K562 (cell line): Measurements from ENCODE around the gene CUX1. TPM values are rescaled to one million over a fixed set of nuclear protein-coding genes. Genes with fewer than 3 reads are reported as not detected.

Experiments used
- ATAC-seq: fragments of 200-7000 bp; cut with Tn5 transposase; 3 replicates; pipeline ENCODE4 v1.9.1; 2020; ENCODE audit warnings: moderate library complexity
- BruUV-seq: library from RNA; stranded (reverse); fragments of 400-500 nt; replicated peaks from 2 replicates; lab custom pipeline; 2021; lab: Mats Ljungman, UMichigan
- CTCF ChIA-PET: fragments of 300-600 bp; formaldehyde crosslinking; extraction: SDS; loops from one replicate; lab custom pipeline; 2021; ENCODE audit warnings: low intra/inter-chr PET ratio; lab: Yijun Ruan, JAX
- POLR2A ChIA-PET: fragments of 300-600, 350-650 bp; sonication (Branson Sonifier 250); formaldehyde crosslinking; extraction: SDS; loops from one replicate; lab custom pipeline; 2021; ENCODE audit warnings: antibody characterized with exemption, inconsistent platforms; lab: Yijun Ruan, JAX
- DNase-seq, 4 experiments: peaks; one replicate each; pipeline versions ENCODE4 v3.0.0 to v3.0.0-alpha.2; 2011 to 2018; ENCODE audit warnings: low spot score in 3 of 4, mixed read lengths in 3 of 4; ENCODE audit errors: extremely low read depth in 1 of 4
- FAIRE-seq: peaks from 2 replicates; lab custom pipeline; 2011; peaks lifted over from hg19 to GRCh38; lab: Jason Lieb, UNC
- H2AFZ ChIP-seq: 2 replicates; pipeline ENCODE4 v1.6.0; 2011; ENCODE audit warnings: low read depth, low read length, control low read depth, inconsistent platforms
- H3K27ac ChIP-seq: fragments of 200-600 bp; 3 replicates; pipeline ENCODE4 v1.8.0; 2011; ENCODE audit warnings: low read depth, mild to moderate bottlenecking, control low read depth, inconsistent platforms, low read length, moderate library complexity, mixed read lengths; ENCODE audit errors: extremely low read depth
- H3K27me3 ChIP-seq, 2 experiments: fragments of 300-600 bp in 1 of 2; 2 replicates in 1 of 2; 3 replicates in 1 of 2; pipeline versions ENCODE4 v1.6.0 to v1.8.0; 2011; ENCODE audit warnings: inconsistent platforms in 2 of 2, low read length in 2 of 2, mild to moderate bottlenecking in 1 of 2, mixed read lengths in 1 of 2, moderate library complexity in 1 of 2; ENCODE audit not compliant: control insufficient read depth in 2 of 2, insufficient read depth in 2 of 2
- H3K36me3 ChIP-seq: fragments of 300-600 bp; 3 replicates; pipeline ENCODE4 v1.8.0; 2011; ENCODE audit warnings: mild to moderate bottlenecking, low read length, inconsistent platforms; ENCODE audit not compliant: control insufficient read depth, insufficient read depth
- H3K4me1 ChIP-seq, 2 experiments: fragments of 200-600 bp in 1 of 2; replicated peaks in 1 of 2; 2 replicates in 1 of 2; 3 replicates in 1 of 2; pipeline versions ENCODE4 v1.5.1 to v1.8.0; 2011; ENCODE audit warnings: inconsistent platforms in 2 of 2, low read length in 2 of 2, mild to moderate bottlenecking in 1 of 2, mixed read lengths in 1 of 2, moderate library complexity in 1 of 2; ENCODE audit not compliant: control insufficient read depth in 2 of 2, insufficient read depth in 2 of 2
- H3K4me2 ChIP-seq: 2 replicates; pipeline ENCODE4 v1.6.1; 2011; ENCODE audit warnings: low read length, control low read depth, inconsistent platforms, mixed read lengths; ENCODE audit not compliant: insufficient read depth
- H3K4me3 ChIP-seq: fragments of 200-600 bp; sonication (generic), shearing (Covaris generic); 2 replicates; pipeline ENCODE4 v1.5.1; 2016; ENCODE audit warnings: control low read depth, inconsistent platforms
- H3K79me2 ChIP-seq: fragments of 200-600 bp; 3 replicates; pipeline ENCODE4 v1.8.0; 2011; ENCODE audit warnings: low read length, inconsistent platforms; ENCODE audit not compliant: control insufficient read depth, insufficient read depth
- H3K9ac ChIP-seq, 2 experiments: 2 replicates each; pipeline versions ENCODE4 v1.6.0 to v1.6.1; 2011; ENCODE audit warnings: low read depth in 2 of 2, low read length in 2 of 2, control low read depth in 1 of 2, inconsistent platforms in 1 of 2, mild to moderate bottlenecking in 1 of 2, mixed read lengths in 1 of 2; ENCODE audit not compliant: insufficient read depth in 1 of 2
- H3K9me1 ChIP-seq: one replicate; pipeline ENCODE4 v1.6.0; 2011; ENCODE audit warnings: inconsistent platforms, mild to moderate bottlenecking, low read length, moderate library complexity; ENCODE audit not compliant: control insufficient read depth, insufficient read depth
- H3K9me3 ChIP-seq: replicated peaks from 2 replicates; pipeline ENCODE4 v1.5.1; 2011; ENCODE audit warnings: low read depth, low read length, inconsistent platforms; ENCODE audit not compliant: control insufficient read depth, insufficient read depth
- H4K20me1 ChIP-seq: replicated peaks from 2 replicates; pipeline ENCODE4 v1.6.1; 2011; ENCODE audit warnings: low read length, inconsistent platforms, mixed read lengths; ENCODE audit not compliant: control insufficient read depth, insufficient read depth
- ATF1 ChIP-seq, 2 experiments: fragments of 450-650 bp in 1 of 2; IDR thresholded peaks; 2 replicates each; pipeline ENCODE4 v1.6.1; 2016; ENCODE audit warnings: missing compliant biosample characterization in 1 of 2, missing genetic modification characterization in 1 of 2
- ATF2 ChIP-seq: sonication (generic); formaldehyde crosslinking; IDR thresholded peaks from 2 replicates; pipeline ENCODE4 v1.8.1; 2022; ENCODE audit warnings: missing genetic modification reagents
- BRCA1 ChIP-seq, 2 experiments: fragments of 450-650 bp in 1 of 2; sonication (generic) in 1 of 2; formaldehyde crosslinking in 1 of 2; IDR thresholded peaks; 2 replicates each; pipeline versions ENCODE4 v1.5.0 to v1.6.1; 2017 to 2020; ENCODE audit warnings: mild to moderate bottlenecking in 1 of 2, missing genetic modification reagents in 1 of 2
- E2F4 ChIP-seq: sonication (generic); formaldehyde crosslinking; IDR thresholded peaks from 2 replicates; pipeline ENCODE4 v1.8.0; 2022; ENCODE audit warnings: mild to moderate bottlenecking, low read depth, missing genetic modification reagents
- IFI16 ChIP-seq: fragments of 250-450 bp; sonication (Bioruptor Pico); IDR thresholded peaks from 2 replicates; pipeline ENCODE4 v2.1.2; 2022; ENCODE audit warnings: mild to moderate bottlenecking, inconsistent platforms
- MAFF ChIP-seq: IDR thresholded peaks from 2 replicates; pipeline ENCODE4 v1.6.1; 2012; ENCODE audit warnings: low read length, improper control_type of control experiment
- NCOR1 ChIP-seq: fragments of 450-650 bp; IDR thresholded peaks from 2 replicates; pipeline ENCODE4 v1.6.1; 2016; ENCODE audit warnings: mild to moderate bottlenecking, moderate library complexity
- PREB ChIP-seq: sonication (generic); formaldehyde crosslinking; IDR thresholded peaks from 2 replicates; pipeline ENCODE4 v1.8.1; 2023; ENCODE audit warnings: mild to moderate bottlenecking, missing genetic modification reagents
- PTTG1 ChIP-seq: fragments of 450-650 bp; IDR thresholded peaks from 2 replicates; pipeline ENCODE4 v1.6.1; 2016; ENCODE audit warnings: low read depth, mild to moderate bottlenecking, missing genetic modification characterization, missing compliant biosample characterization
- SMARCA5 ChIP-seq: fragments of 450-650 bp; IDR thresholded peaks from 2 replicates; pipeline ENCODE4 v1.6.1; 2016
- SRSF1 ChIP-seq: fragments of 200-400 bp; formaldehyde crosslinking; IDR thresholded peaks from 2 replicates; pipeline ENCODE4 v1.6.1; 2017; ENCODE audit warnings: mild to moderate bottlenecking, low read depth, low read length, moderate library complexity
- TBP ChIP-seq: optimal IDR thresholded peaks from 2 replicates; pipeline ENCODE3; 2011; ENCODE audit warnings: low read depth, low read length, improper control_type of control experiment
- ZFP91 ChIP-seq: sonication (generic); formaldehyde crosslinking; IDR thresholded peaks from 2 replicates; pipeline ENCODE4 v1.8.0; 2022; ENCODE audit warnings: mild to moderate bottlenecking, missing genetic modification reagents
- ZNF121 ChIP-seq: sonication (generic); formaldehyde crosslinking; conservative IDR thresholded peaks from 2 replicates; pipeline ENCODE4 v1.8.0; 2022; ENCODE audit warnings: missing genetic modification reagents
- ZNF384 ChIP-seq: IDR thresholded peaks from 2 replicates; pipeline ENCODE4 v1.6.1; 2012; ENCODE audit warnings: low read depth, low read length, improper control_type of control experiment
- ZNF644 ChIP-seq: fragments of 200-800 bp; sonication (Bioruptor generic); IDR thresholded peaks from 2 replicates; pipeline ENCODE4 v1.6.1; 2016; ENCODE audit warnings: low read depth, missing genetic modification characterization, missing compliant biosample characterization
- WGBS: fragments of 100-300 bp; shearing (Covaris generic); methylation state at CpG from one replicate; pipeline ENCODE4 v1.1.6; 2016; ENCODE audit warnings: low coverage, mixed read lengths; ENCODE audit not compliant: insufficient coverage; ENCODE audit errors: missing lambda C conversion rate; 5-methylcytosine and 5-hydroxymethylcytosine counted together
- in situ Hi-C: fragments of 300-500 bp; cut with MboI; formaldehyde crosslinking; loops from 4 replicates; pipeline ENCODE4 v1.15.0; 2018; ENCODE audit warnings: inconsistent platforms, mixed read lengths
- intact Hi-C: fragments of 100-400 bp; cut with micrococcal nuclease; formaldehyde crosslinking; loops from 2 replicates; pipeline ENCODE4 v1.14.2; 2022
- polyA plus RNA-seq, 8 experiments: library from polyadenylated mRNA; depleted of rRNA in 4 of 8; stranded (reverse) in 5 of 8; unstranded in 3 of 8; fragments of >200 nt; fragmentation: Nextera tagmentation in 2 of 8; fragmentation: Illumina TruSeq in 1 of 8; extraction: Ambion mirVana in 2 of 8; extraction: Trizol in 1 of 8; gene quantifications; 2 replicates each; pipeline versions ENCODE4 v1.2.1 to v1.2.3, GENCODE V29; 2011 to 2014; ENCODE audit warnings: inconsistent platforms in 1 of 8, missing spikeins in 1 of 8
- total RNA-seq, 7 experiments: library from RNA; depleted of rRNA in 6 of 7; stranded (reverse); fragments of >200 nt in 6 of 7; fragmentation: Illumina TruSeq in 2 of 7; extraction: Trizol in 2 of 7; gene quantifications; 2 replicates each; pipeline versions ENCODE4 v1.2.1 to v1.2.3, GENCODE V29; 2011 to 2021; ENCODE audit warnings: low replicate concordance in 1 of 7

The CUX1 gene
- total and polyA plus RNA-seq, 9 of the 15 experiments (the other 6 are each of a cell fraction or from before 2014, with no cell fraction given), result 3.6 to 55.3 (median 25.2) TPM

- TF ChIP-seq BRCA1 (IDR thresholded peaks at IDR 0.05) (no peak), BRCA1 (CRISPR knock-in tag; IDR thresholded peaks at IDR 0.05) (no peak), PREB (no peak), NCOR1 (no peak), SRSF1 (no peak), ZNF121 (CRISPR knock-in tag) (no peak), SMARCA5 (no peak), ATF2 (CRISPR knock-in tag) (no peak)
- TF ChIP-seq, all 486 proteins: peak for 0
These were observed 202.0 kb downstream of the CUX1 start (continued) for GRCh38 chr7:102019461-102019860.

- Histone ChIP-seq H2AFZ (no peak overlapping the region), H3K4me3 (no peak overlapping the region), H3K36me3 (peaks cover 6% of the 10 kb centered on the region; the same call in 2 of the 3 replicates), H3K27me3 (no peaks in the 10 kb centered on the region), H3K9me3 (no peaks in the 10 kb centered on the region), H3K27ac (no peak overlapping the region), H3K9me1 (no peaks in the 10 kb centered on the region), H3K4me2 (no peak overlapping the region), H3K79me2 (no peaks in the 10 kb centered on the region; the same call in 2 of the 3 replicates), H3K4me1 (peaks cover 0 to 4% of the 10 kb centered on the region in 2 experiments; a peak in 2 of 5 replicates), H3K9ac (no peak overlapping the region), H4K20me1 (no peaks in the 10 kb centered on the region; the same call in 1 of the 2 replicates)
- no TSS peak for BruUV-seq
- ChIA-PET CTCF (no interaction called here), POLR2A (no interaction called here)
- DNase-seq, result no peak
- FAIRE-seq, result peak; percentile 35
- WGBS, result 90% methylated on average over 24 of the region's 24 CpGs
- ATAC-seq, result no peak
- in situ Hi-C loops, result no loop called here
- intact Hi-C loops, result no loop called here
- TF ChIP-seq E2F4 (CRISPR knock-in tag) (no peak), ATF1 (CRISPR knock-in tag; IDR thresholded peaks at IDR 0.05) (no peak), ATF1 (tag; IDR thresholded peaks at IDR 0.05) (no peak), PTTG1 (no peak), ZNF384 (no peak), SMARCA5 (no peak), ZFP91 (CRISPR knock-in tag) (no peak), MAFF (no peak), ZNF644 (tag) (no peak), IFI16 (no peak), TBP (no peak)
These were observed 204.6 kb downstream of the CUX1 start for GRCh38 chr7:102021841-102022618.
